OCI-LY3 (cell line): ENCODE results near the gene ACSF3.

Experiments used
- H2AFZ ChIP-seq: fragments of 200-600, 300-600 bp; shearing (Covaris generic); 2 replicates; pipeline ENCODE4 v1.6.0; 2014; ENCODE audit warnings: antibody characterized with exemption, low read depth, low read length
- H3K27ac ChIP-seq: fragments of 200-600, 300-600 bp; sonication (generic); 2 replicates; pipeline ENCODE4 v1.5.1; 2014; ENCODE audit warnings: mild to moderate bottlenecking, low read length, moderate library complexity, mixed read lengths
- H3K27me3 ChIP-seq: fragments of 200-600, 300-600 bp; sonication (generic); 2 replicates; pipeline ENCODE4 v1.6.1; 2014; ENCODE audit warnings: low read depth, low read length, mixed read lengths
- H3K36me3 ChIP-seq: fragments of 200-600, 300-600 bp; sonication (generic); replicated peaks from 2 replicates; pipeline ENCODE3; 2014; ENCODE audit warnings: low read depth, low read length, mixed read lengths
- H3K4me1 ChIP-seq: fragments of 300-600, 200-600 bp; sonication (generic); 2 replicates; pipeline ENCODE4 v1.6.1; 2014; ENCODE audit warnings: low read length, mixed read lengths
- H3K4me2 ChIP-seq: fragments of 200-600, 300-600 bp; sonication (generic); 2 replicates; pipeline ENCODE4 v1.6.1; 2014; ENCODE audit warnings: low read length, mixed read lengths
- H3K4me3 ChIP-seq: fragments of 300-600, 200-600 bp; sonication (generic); 2 replicates; pipeline ENCODE4 v1.5.1; 2014; ENCODE audit warnings: antibody characterized with exemption, mild to moderate bottlenecking, low read length, moderate library complexity
- H3K79me2 ChIP-seq: fragments of 300-600, 200-600 bp; shearing (Covaris generic); 2 replicates; pipeline ENCODE4 v1.6.1; 2014; ENCODE audit warnings: mild to moderate bottlenecking, low read length, mixed read lengths
- H3K9ac ChIP-seq: fragments of 300-600, 200-600 bp; shearing (Covaris generic); 2 replicates; pipeline ENCODE4 v1.6.0; 2014; ENCODE audit warnings: mild to moderate bottlenecking, low read length, moderate library complexity
- H3K9me3 ChIP-seq: fragments of 200-600, 300-600 bp; shearing (Covaris generic); 2 replicates; pipeline ENCODE4 v1.6.1; 2014; ENCODE audit warnings: low read length, mixed read lengths; ENCODE audit not compliant: insufficient read depth
- H4K20me1 ChIP-seq: fragments of 200-600, 300-600 bp; sonication (generic); 2 replicates; pipeline ENCODE4 v1.6.1; 2016; ENCODE audit warnings: low read length, mixed read lengths; ENCODE audit not compliant: insufficient read depth
- CTCF ChIP-seq: fragments of 200-600, 300-600 bp; sonication (generic); IDR thresholded peaks from 2 replicates; pipeline ENCODE4 v1.5.1; 2014; ENCODE audit warnings: antibody characterized with exemption, low read length, low read depth
- EZH2phosphoT487 ChIP-seq: fragments of 200-600 bp; shearing (Covaris generic); IDR thresholded peaks from 2 replicates; pipeline ENCODE4 v1.6.1; 2018; ENCODE audit warnings: antibody characterized with exemption, mixed run types, low read depth

The ACSF3 gene

DNA sequence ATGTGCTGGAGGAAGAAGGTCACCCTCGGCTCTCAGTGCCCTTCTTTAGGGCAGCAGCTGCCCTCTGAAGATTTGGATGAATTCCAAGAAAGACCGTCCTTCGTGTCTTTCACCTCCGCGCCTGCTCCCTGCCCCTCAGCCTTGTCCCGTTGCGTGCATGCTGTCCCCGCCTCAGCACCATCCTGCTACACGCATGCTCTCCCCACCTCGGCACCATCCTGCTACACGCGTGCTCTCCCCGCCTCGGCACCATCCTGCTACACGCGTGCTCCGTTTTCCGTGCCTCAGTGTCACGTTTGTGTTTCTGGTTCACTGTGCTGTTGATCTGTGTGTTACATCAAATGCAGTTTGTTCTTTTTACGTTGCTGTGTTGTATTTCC is 13.5 kb downstream of the ACSF3 start:
- no peak overlapping the region for H2AFZ ChIP-seq
- H3K27ac ChIP-seq, result no peak overlapping the region
- H3K79me2 ChIP-seq, result no peaks in the 10 kb centered on the region; the same call in 1 of the 2 replicates
- H3K36me3 ChIP-seq, result peaks cover 73% of the 10 kb centered on the region
- TF ChIP-seq EZH2phosphoT487 (no peak), CTCF (no peak)
- H3K9me3 ChIP-seq, result no peaks in the 10 kb centered on the region
- no peak overlapping the region for H3K9ac ChIP-seq
- H3K4me2 ChIP-seq, result no peak overlapping the region
- H3K27me3 ChIP-seq, result no peaks in the 10 kb centered on the region
- peaks cover 4% of the 10 kb centered on the region; the same call in 1 of the 2 replicates for H4K20me1 ChIP-seq
- no peak overlapping the region for H3K4me3 ChIP-seq
- no peaks in the 10 kb centered on the region for H3K4me1 ChIP-seq

DNA sequence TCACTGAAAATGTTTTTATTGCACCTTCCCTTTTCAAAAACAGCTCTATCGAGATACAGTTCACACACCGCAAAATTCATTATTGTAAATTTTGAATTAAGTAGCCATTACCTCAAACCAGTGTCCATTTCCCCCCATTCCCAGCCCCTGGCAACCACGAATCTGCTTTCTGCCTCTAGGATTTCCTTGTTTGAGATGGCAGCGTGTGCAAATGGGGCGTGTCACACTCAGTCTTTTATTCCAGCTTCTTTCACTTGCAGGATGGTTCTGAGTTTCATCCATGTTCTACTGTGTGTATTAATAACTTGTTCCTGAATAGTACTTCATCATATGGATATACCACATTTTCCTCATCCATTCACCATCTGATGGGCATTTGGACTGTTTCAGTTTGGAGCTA is 14.8 kb downstream of the ACSF3 start:
- Histone ChIP-seq H3K79me2 (no peaks in the 10 kb centered on the region; the same call in 1 of the 2 replicates), H3K27ac (no peak overlapping the region), H3K4me1 (peaks cover 4% of the 10 kb centered on the region; the same call in 1 of the 2 replicates), H3K9ac (no peak overlapping the region), H3K9me3 (no peaks in the 10 kb centered on the region), H3K27me3 (no peaks in the 10 kb centered on the region), H4K20me1 (peaks cover 4% of the 10 kb centered on the region; the same call in 1 of the 2 replicates), H3K36me3 (peaks cover 72% of the 10 kb centered on the region), H3K4me2 (no peak overlapping the region), H2AFZ (no peak overlapping the region), H3K4me3 (no peak overlapping the region)
- TF ChIP-seq CTCF, result no peak
- no peak for TF ChIP-seq EZH2phosphoT487

DNA sequence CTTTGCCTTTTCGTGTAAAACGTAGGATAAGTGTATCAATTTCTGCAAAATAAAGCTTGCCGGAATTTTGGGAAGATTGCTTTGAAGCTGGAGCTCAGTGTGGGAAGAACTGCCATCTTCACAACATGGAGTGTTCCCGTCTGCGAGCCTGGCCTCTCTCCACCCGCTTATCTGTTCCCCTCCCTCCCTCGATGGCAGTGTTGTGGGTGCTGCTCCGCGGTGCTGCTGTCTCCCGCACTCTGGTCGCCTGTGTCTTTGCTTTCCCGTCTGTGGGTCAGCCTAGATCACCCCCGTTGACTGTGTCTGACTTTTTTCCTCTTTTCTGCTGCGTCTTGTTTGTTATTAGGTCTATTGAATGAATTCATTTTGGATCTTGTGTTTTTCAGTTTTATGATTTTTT is 17.0 kb downstream of the ACSF3 start:
- Histone ChIP-seq H3K27ac (no peak overlapping the region), H4K20me1 (no peaks in the 10 kb centered on the region), H3K9me3 (no peaks in the 10 kb centered on the region), H3K36me3 (peaks cover 66% of the 10 kb centered on the region), H3K79me2 (peaks cover under 1% of the 10 kb centered on the region; the same call in 1 of the 2 replicates), H3K4me2 (no peak overlapping the region), H3K4me3 (no peak overlapping the region), H3K9ac (no peak overlapping the region), H2AFZ (no peak overlapping the region), H3K27me3 (no peaks in the 10 kb centered on the region), H3K4me1 (peaks cover 26% of the 10 kb centered on the region)
- TF ChIP-seq CTCF (no peak), EZH2phosphoT487 (no peak)

GRCh38 chr16:89111263-89111662 is 17.6 kb downstream of the ACSF3 start:
- H3K9me3 ChIP-seq, result no peaks in the 10 kb centered on the region
- no peak overlapping the region for H3K4me2 ChIP-seq
- no peak overlapping the region for H3K27ac ChIP-seq
- H4K20me1 ChIP-seq, result no peaks in the 10 kb centered on the region
- no peak overlapping the region for H3K4me3 ChIP-seq
- TF ChIP-seq CTCF (no peak), EZH2phosphoT487 (no peak)
- no peak overlapping the region for H2AFZ ChIP-seq
- peaks cover 7% of the 10 kb centered on the region for H3K79me2 ChIP-seq
- peaks cover 67% of the 10 kb centered on the region for H3K36me3 ChIP-seq
- H3K9ac ChIP-seq, result no peak overlapping the region
- H3K4me1 ChIP-seq, result peaks cover 32% of the 10 kb centered on the region
- H3K27me3 ChIP-seq, result no peaks in the 10 kb centered on the region
